Measurements from ENCODE around the gene SSBP4. TPM values are rescaled to one million over a fixed set of nuclear protein-coding genes. Genes with fewer than 3 reads are reported as not detected.
"Not testable (repeated sequence)": the region's sequence is repeated elsewhere in the genome, so short reads cannot be mapped to it uniquely, and the experiment has no call there.

Gene SSBP4
- total and polyA plus RNA-seq, 9 donors, result 77.1 to 156 (median 118) TPM

GRCh38 chr19:18392926-18393325 is 26.3 kb upstream of the SSBP4 start:
- Histone ChIP-seq H3K4me3 (ENCODE audit: low read length) (no peak overlapping the region), H3K9me3 (replicated peaks; ENCODE audit: control insufficient read depth, low read depth, low read length) (peaks cover 2% of the 10 kb centered on the region), H3K27ac (ENCODE audit: low read length) (peak overlapping the region; percentile 9), H3K4me1 (ENCODE audit: control insufficient read depth, insufficient read depth, low read length) (peaks cover 21% of the 10 kb centered on the region), H3K36me3 (ENCODE audit: control insufficient read depth, insufficient read depth, low read length) (no peaks in the 10 kb centered on the region), H3K27me3 (ENCODE audit: control insufficient read depth, insufficient read depth, low read length) (peaks cover 35% of the 10 kb centered on the region)
- DNase-seq, result no peak
- whole genome bisulfite sequencing (ENCODE audit: insufficient coverage), result no CpG with 5 or more reads among the region's 5 CpGs

GRCh38 chr19:18393836-18394235 is 25.4 kb upstream of the SSBP4 start:
- Histone ChIP-seq H3K27me3 (ENCODE audit: control insufficient read depth, insufficient read depth, low read length) (peaks cover 31% of the 10 kb centered on the region), H3K4me1 (ENCODE audit: control insufficient read depth, insufficient read depth, low read length) (peaks cover 12% of the 10 kb centered on the region), H3K36me3 (ENCODE audit: control insufficient read depth, insufficient read depth, low read length) (no peaks in the 10 kb centered on the region), H3K9me3 (replicated peaks; ENCODE audit: control insufficient read depth, low read depth, low read length) (peaks cover 2% of the 10 kb centered on the region), H3K27ac (ENCODE audit: low read length) (peak overlapping the region; percentile 3), H3K4me3 (ENCODE audit: low read length) (no peak overlapping the region)
- peak; percentile 58 for DNase-seq
- WGBS (ENCODE audit: insufficient coverage), result 43% methylated on average over 7 of the region's 7 CpGs

- Histone ChIP-seq H3K4me1 (ENCODE audit: control insufficient read depth, insufficient read depth, low read length) (peaks cover 15% of the 10 kb centered on the region), H3K27ac (ENCODE audit: low read length) (no peak overlapping the region), H3K4me3 (ENCODE audit: low read length) (peak overlapping the region; percentile 26), H3K9me3 (replicated peaks; ENCODE audit: control insufficient read depth, low read depth, low read length) (no peaks in the 10 kb centered on the region), H3K27me3 (ENCODE audit: control insufficient read depth, insufficient read depth, low read length) (peaks cover 17% of the 10 kb centered on the region), H3K36me3 (ENCODE audit: control insufficient read depth, insufficient read depth, low read length) (no peaks in the 10 kb centered on the region)
- DNase-seq, result no peak
- 62% methylated on average over 37 of the region's 37 CpGs for WGBS (ENCODE audit: insufficient coverage)
Observed at GRCh38 chr19:18396471-18397241, 22.5 kb upstream of the SSBP4 start.

GRCh38 chr19:18397242-18398202 is 21.7 kb upstream of the SSBP4 start, which contains the start of gene LRRC25:
Gene LRRC25, minus strand, starts transcription at chr19:18397622. Its CDS starts 659 bp downstream, at chr19:18396963.
- Histone ChIP-seq H3K27me3 (ENCODE audit: control insufficient read depth, insufficient read depth, low read length) (peaks cover 17% of the 10 kb centered on the region), H3K9me3 (replicated peaks; ENCODE audit: control insufficient read depth, low read depth, low read length) (no peaks in the 10 kb centered on the region), H3K27ac (ENCODE audit: low read length) (no peak within 1 kb of the TSS), H3K4me3 (ENCODE audit: low read length) (peak within 1 kb of the TSS; percentile 26), H3K4me1 (ENCODE audit: control insufficient read depth, insufficient read depth, low read length) (peaks cover 22% of the 10 kb centered on the region), H3K36me3 (ENCODE audit: control insufficient read depth, insufficient read depth, low read length) (no peaks in the 10 kb centered on the region)
- WGBS (ENCODE audit: insufficient coverage), result 10% methylated on average over 20 of the region's 33 CpGs
- DNase-seq, result peak; percentile 76

GRCh38 chr19:18399008-18399407 is 20.2 kb upstream of the SSBP4 start:
- no peaks in the 10 kb centered on the region for H3K36me3 ChIP-seq (ENCODE audit: control insufficient read depth, insufficient read depth, low read length)
- H3K4me1 ChIP-seq (ENCODE audit: control insufficient read depth, insufficient read depth, low read length), result peaks cover 34% of the 10 kb centered on the region
- no peak overlapping the region for H3K4me3 ChIP-seq (ENCODE audit: low read length)
- peak; percentile 49 for DNase-seq
- 68% methylated on average over 6 of the region's 6 CpGs for WGBS (ENCODE audit: insufficient coverage)
- no peaks in the 10 kb centered on the region for H3K9me3 ChIP-seq (replicated peaks; ENCODE audit: control insufficient read depth, low read depth, low read length)
- peaks cover 17% of the 10 kb centered on the region for H3K27me3 ChIP-seq (ENCODE audit: control insufficient read depth, insufficient read depth, low read length)
- H3K27ac ChIP-seq (ENCODE audit: low read length), result no peak overlapping the region

- DNase-seq, result peak; percentile 96
- Histone ChIP-seq H3K27me3 (ENCODE audit: control insufficient read depth, insufficient read depth, low read length) (peaks cover 14% of the 10 kb centered on the region), H3K4me3 (ENCODE audit: low read length) (no peak overlapping the region), H3K4me1 (ENCODE audit: control insufficient read depth, insufficient read depth, low read length) (peaks cover 33% of the 10 kb centered on the region), H3K36me3 (ENCODE audit: control insufficient read depth, insufficient read depth, low read length) (no peaks in the 10 kb centered on the region), H3K27ac (ENCODE audit: low read length) (peak overlapping the region; percentile 84), H3K9me3 (replicated peaks; ENCODE audit: control insufficient read depth, low read depth, low read length) (no peaks in the 10 kb centered on the region)
- WGBS (ENCODE audit: insufficient coverage), result 23% methylated on average over 6 of the region's 7 CpGs
Observed at GRCh38 chr19:18401580-18402112, 17.6 kb upstream of the SSBP4 start.

- not testable (repeated sequence) for DNase-seq; H3K36me3 ChIP-seq (ENCODE audit: control insufficient read depth, insufficient read depth, low read length); H3K4me3 ChIP-seq (ENCODE audit: low read length); H3K27me3 ChIP-seq (ENCODE audit: control insufficient read depth, insufficient read depth, low read length); H3K9me3 ChIP-seq (replicated peaks; ENCODE audit: control insufficient read depth, low read depth, low read length)
- WGBS (ENCODE audit: insufficient coverage), result 56% methylated on average over 4 of the region's 18 CpGs
- Histone ChIP-seq H3K4me1 (ENCODE audit: control insufficient read depth, insufficient read depth, low read length) (peaks cover 25% of the 10 kb centered on the region), H3K27ac (ENCODE audit: low read length) (peak overlapping the region; percentile 84)
Observed at GRCh38 chr19:18402455-18403248, 16.5 kb upstream of the SSBP4 start.

- not testable (repeated sequence) for DNase-seq; H3K9me3 ChIP-seq (replicated peaks; ENCODE audit: control insufficient read depth, low read depth, low read length); H3K27me3 ChIP-seq (ENCODE audit: control insufficient read depth, insufficient read depth, low read length); H3K4me3 ChIP-seq (ENCODE audit: low read length); H3K27ac ChIP-seq (ENCODE audit: low read length); H3K36me3 ChIP-seq (ENCODE audit: control insufficient read depth, insufficient read depth, low read length)
- peaks cover 29% of the 10 kb centered on the region for H3K4me1 ChIP-seq (ENCODE audit: control insufficient read depth, insufficient read depth, low read length)
- 92% methylated on average over 2 of the region's 11 CpGs for WGBS (ENCODE audit: insufficient coverage)
Observed at GRCh38 chr19:18405754-18406153, 13.4 kb upstream of the SSBP4 start.

- 95% methylated on average over 4 of the region's 9 CpGs for WGBS (ENCODE audit: insufficient coverage)
- H3K9me3 ChIP-seq (replicated peaks; ENCODE audit: control insufficient read depth, low read depth, low read length), result no peaks in the 10 kb centered on the region
- H3K27me3 ChIP-seq (ENCODE audit: control insufficient read depth, insufficient read depth, low read length), result no peaks in the 10 kb centered on the region
- no peak overlapping the region for H3K4me3 ChIP-seq (ENCODE audit: low read length)
- H3K36me3 ChIP-seq (ENCODE audit: control insufficient read depth, insufficient read depth, low read length), result no peaks in the 10 kb centered on the region
- no peak overlapping the region for H3K27ac ChIP-seq (ENCODE audit: low read length)
- peaks cover 25% of the 10 kb centered on the region for H3K4me1 ChIP-seq (ENCODE audit: control insufficient read depth, insufficient read depth, low read length)
- no peak for DNase-seq
Observed at GRCh38 chr19:18406749-18407148, 12.4 kb upstream of the SSBP4 start.

All from muscle of leg (tissue), 11 donors.